Measurements from ENCODE around the gene TXNDC8. TPM values are rescaled to one million over a fixed set of nuclear protein-coding genes. Genes with fewer than 3 reads are reported as not detected.
"Not testable (repeated sequence)": the region's sequence is repeated elsewhere in the genome, so short reads cannot be mapped to it uniquely, and the experiment has no call there.

TXNDC8 gene
- total RNA-seq, 2 donors from 2014 or later = not detected

DNA sequence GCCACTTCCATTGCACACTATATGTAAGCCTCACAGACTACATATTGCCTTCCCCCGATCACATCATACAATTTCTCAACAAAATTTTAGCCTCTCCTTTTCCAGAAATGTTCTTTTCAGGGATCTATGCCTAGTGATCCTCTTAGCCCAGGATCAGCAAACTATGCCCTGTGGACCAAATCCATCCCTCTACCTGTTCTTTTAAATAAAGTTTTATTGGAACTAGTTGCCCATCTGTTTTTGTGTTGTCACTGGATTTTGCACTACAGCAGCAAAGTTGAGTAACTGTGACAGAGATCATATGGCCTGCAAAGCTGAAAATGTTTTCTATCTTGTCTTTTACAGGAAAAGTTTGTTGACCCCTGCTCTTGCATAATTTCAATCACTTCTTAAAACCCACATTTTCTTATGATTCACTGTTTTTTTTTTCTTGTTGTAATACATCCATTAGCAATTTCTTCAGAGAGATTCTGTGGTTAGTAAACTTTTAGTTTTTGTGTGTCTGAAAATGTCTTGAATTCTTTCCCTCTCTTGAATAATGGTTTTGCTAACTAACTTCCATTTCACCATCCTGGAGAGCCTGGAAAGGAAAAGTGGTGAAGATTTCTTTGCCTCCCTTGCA, 7.1 kb downstream of the TXNDC8 start:
- no peak for DNase-seq
- no peak for ATAC-seq
- intact Hi-C loops (cut with DNase I, micrococcal nuclease) = no loop called here

DNA sequence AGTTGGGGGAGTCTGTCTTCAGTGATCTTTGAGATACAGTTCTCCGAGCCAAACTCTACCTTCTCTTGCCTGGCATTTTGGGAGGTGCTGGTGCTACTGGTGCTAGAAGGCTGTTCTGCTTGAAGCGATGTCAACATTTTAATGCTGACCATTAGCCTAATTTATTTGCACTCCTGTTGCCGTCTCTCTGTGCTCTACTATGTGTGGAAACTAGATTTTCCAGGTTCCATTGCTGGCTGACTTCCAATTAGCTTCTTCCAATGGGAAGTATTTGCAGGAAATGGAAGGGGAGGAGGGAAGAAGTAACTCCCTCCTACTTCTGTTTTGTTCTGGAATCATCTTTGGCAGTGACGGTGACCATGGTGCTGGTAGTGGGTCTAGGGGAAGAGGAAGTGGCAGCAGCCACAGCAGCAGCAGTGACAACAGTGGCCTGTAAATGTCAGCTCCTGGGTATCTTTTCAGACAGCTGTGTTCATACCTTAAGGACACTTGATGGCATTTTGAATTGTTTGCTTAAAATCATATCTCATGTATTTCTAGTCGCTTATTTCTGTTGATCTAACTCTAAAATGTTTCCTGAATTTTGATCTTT, 7.9 kb downstream of the TXNDC8 start:
- intact Hi-C loops (cut with DNase I, micrococcal nuclease) = no loop called here
- ATAC-seq (no peak), DNase-seq (no peak)

DNA sequence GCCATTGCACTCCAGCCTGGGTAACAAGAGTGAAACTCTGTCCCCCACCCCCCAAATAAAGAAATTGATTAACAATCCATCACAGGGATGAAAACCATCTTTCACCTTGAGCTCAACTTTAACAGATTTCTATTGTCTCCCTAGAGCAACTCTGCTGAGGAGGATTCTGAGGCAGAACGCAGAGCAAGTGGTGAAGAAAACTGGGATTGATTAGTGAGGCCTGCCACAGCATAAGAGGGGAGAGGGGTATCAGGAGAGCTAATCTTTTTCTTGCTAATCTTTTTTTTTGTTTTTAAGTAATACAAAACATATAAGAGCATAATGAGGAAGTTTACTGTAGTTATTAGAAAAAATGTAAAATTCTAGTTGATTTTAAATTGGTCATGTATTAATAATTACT, 8.9 kb downstream of the TXNDC8 start:
- no peak for ATAC-seq
- intact Hi-C loops (cut with DNase I, micrococcal nuclease) = no loop called here
- DNase-seq = no peak

DNA sequence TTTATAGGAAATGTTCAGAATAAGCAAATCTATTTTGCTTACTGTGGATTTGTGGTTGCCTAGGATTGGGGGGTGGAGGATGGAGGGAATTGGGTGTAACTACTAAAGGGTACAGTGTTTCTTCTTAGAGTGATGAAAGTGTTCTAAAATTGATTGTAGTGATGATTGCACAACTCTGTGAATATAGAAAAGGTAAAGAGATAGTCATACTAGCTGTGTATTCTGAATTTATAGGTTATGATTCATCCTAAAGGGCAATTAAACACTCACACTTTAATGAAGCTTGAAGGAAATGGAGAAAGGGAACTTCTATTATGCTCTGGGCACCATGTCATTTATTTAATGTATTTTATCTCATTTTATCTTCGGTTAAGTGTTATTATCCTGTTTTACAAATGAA, 9.9 kb downstream of the TXNDC8 start:
- DNase-seq (no peak), ATAC-seq (peak; percentile 84)
- intact Hi-C loops (cut with DNase I, micrococcal nuclease) = no loop called here

DNA sequence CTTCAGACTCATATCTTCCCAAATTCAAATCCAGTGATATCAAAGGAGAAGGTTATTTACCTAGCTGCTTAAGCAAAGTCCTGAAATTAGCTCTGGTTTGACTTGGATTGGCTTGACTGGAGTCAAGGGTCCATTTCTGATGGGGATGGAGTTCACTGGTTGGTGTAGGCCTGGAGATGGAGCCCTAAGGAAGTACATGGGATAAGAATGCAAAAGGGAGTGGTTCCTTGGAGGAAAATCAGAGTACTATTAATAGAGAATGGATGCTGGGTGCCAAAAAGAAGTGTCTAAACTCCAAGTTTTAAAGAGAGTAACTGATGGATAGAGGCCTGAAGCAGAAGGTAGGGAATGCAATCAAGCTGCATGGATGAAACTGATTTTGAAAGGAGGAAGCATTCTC, 13.8 kb downstream of the TXNDC8 start:
- no peak for ATAC-seq
- intact Hi-C loops (cut with DNase I, micrococcal nuclease) = no loop called here

DNA sequence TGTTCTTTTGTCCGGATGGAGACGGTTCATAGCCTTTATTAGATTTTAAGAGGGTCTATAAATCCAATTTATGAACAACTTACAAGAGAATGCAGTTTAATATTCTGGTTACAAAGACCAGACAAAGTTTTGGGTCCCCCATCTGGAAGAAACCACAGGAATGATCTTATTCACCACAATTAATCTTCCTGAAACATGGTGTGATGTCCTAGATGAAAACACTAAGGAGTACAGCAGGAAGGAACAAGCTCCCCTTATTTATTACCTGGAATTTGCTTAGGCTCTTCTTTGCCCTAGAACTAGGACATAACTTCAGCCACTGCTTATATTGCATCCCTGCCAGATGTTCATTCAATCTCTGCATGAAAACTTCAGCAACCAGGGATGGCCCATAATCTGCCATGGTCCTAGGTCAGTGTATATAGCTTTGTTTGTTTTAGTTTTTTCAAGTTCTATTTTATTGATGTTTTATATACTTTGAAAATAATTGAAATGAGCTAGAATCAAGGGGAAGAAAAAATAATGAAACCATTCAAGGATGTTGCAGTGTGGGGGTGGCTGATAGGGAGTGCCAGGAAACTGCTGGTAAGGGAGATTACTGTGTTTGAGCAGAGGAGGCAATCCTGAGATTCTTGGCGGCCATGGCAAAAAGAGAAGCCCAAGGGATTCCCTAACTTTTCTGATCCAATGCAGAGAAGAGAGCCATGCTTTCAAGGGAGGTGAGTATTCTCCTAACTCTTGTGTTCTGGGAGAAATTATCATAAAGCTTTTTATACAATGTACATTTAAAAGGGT, 16.8 kb downstream of the TXNDC8 start:
- no peak for DNase-seq
- intact Hi-C loops (cut with DNase I, micrococcal nuclease) = no loop called here
- ATAC-seq = peak; percentile 29

More for the DNA sequence above, 13.8 kb downstream of the TXNDC8 start:
- no peak for DNase-seq

DNA sequence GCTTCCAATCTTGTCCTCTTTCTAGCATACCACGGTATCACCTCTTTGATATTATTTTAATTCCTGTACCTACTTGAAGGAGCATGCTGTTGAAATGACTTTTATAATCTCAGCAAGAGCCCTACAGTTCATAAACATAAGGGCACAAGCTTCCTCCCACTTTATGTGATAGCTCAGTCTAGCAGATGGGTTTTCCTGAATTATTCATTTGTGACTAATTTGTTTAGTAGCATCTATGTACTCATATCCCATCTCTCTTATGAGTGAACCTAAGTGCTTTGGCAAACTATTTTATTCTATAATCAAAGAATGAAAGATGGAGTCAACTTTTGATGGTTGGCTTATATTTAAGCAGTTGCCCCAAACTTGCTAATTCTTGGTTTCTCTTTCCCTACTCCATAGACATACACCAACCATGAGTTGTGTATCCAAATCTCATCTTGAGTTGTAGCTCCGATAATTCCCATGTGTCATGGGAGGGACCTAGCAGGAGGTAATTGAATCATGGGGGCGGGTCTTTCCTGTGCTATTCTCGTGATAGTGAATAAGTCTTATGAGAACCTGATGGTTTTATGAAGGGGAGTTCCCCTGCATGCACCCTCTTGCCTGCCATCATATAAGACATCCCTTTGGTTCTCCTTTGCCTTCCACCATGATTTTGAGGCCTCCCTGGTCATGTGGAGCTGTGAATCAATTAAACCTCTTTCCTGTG, 17.7 kb downstream of the TXNDC8 start:
- intact Hi-C loops (cut with DNase I, micrococcal nuclease) = no loop called here
- ATAC-seq (no peak), DNase-seq (no peak)

DNA sequence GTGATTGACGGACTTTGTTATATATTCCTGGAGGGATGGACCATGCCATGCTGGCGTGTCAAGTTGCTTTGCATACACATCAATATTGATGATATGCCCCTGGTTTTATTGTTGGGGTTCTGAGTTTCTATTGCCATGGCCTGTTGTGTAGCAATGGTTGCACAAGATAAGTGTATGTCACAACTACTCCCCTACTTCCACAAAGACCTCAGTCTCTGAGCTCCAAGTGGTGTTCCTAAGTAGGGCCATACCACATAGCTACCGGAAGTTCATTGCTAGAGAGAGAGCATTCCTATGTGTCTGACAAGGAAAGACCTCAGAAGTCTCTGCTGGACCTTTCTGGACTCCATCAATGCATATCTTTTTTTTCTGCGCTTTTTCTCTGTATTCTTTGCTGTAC, 19.8 kb downstream of the TXNDC8 start:
- intact Hi-C loops (cut with DNase I, micrococcal nuclease) = no loop called here
- no peak for ATAC-seq

DNA sequence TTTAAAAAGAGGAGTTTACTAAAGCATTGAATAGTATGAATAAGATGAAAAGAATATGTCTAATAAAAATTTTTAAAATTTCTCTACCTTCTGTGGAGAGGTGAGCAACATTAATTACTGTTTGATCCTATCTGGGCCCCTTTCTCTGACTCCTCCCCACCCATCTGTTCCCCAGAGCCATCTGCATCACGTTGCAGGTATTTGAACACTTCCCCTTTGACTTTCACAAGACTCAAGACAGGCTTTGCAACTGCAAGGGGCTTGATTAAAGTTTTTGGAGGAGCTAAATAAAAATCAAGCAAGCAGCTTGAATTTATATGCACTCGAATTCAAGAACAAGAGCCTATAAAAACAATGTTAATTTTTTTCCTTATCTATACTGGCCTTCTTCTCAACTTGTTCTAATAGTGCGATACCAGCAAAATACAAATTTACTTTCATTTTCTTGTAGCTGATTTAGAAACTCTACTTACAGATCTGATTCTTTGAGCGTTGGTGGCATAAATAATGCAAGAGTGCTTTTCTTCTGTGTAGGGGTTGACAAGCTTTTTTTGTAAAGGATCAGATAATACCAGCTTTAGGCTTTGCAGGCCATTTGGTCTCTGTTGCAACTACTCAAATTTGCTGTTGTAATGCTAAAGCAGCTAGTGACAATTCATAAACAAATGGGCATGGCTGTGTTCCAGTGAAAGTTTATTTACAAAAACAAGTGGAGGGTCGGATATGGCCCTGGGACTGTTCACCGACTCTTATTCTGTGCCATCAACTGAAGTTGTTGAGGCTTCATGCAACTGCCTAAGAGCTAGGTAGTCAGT, 21.2 kb downstream of the TXNDC8 start:
- DNase-seq (no peak), ATAC-seq (no peak)
- intact Hi-C loops (cut with DNase I, micrococcal nuclease) = no loop called here

More for the DNA sequence above, 19.8 kb downstream of the TXNDC8 start:
- no peak for DNase-seq

DNA sequence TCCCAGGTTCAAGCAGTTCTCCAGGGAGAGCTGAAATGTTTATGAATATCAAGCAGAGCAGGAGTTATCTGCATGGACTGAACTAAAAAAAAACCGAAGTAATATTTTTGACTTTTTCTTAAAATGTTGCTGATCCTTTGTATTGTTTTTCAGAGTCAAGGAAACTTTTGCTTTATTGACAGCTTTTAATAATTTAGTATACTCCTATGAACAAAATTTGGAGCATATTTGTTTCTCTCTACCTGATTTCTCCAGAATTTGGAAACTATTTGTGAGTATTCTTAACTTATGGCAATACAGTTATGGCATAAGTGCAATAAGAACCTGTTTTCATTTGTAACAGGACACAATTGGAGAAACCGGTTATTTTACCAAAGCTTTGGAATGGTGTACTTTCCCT, 25.7 kb downstream of the TXNDC8 start:
- intact Hi-C loops (cut with DNase I, micrococcal nuclease); DNase-seq; ATAC-seq: not testable (repeated sequence)

DNA sequence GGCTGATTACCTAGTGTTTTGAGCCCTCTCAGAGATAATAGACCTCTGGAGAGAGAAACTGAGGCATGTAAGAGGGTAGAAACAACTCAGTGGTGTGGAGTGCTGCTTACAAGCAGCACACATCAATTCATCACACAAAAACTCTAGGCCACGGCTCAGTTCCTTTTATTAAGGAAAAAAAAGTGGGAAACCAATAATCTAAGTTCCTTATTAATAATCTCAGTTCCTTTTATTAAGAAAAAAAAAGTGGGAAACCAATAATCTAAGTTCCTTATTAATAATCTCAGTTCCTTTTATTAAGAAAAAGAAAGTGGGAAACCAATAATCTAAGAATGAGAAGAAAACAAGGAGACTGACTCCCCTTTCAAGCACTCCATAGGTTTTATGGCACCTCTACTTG, 28.0 kb downstream of the TXNDC8 start:
- DNase-seq = no peak
- intact Hi-C loops (cut with DNase I, micrococcal nuclease) = no loop called here
- ATAC-seq = no peak

DNA sequence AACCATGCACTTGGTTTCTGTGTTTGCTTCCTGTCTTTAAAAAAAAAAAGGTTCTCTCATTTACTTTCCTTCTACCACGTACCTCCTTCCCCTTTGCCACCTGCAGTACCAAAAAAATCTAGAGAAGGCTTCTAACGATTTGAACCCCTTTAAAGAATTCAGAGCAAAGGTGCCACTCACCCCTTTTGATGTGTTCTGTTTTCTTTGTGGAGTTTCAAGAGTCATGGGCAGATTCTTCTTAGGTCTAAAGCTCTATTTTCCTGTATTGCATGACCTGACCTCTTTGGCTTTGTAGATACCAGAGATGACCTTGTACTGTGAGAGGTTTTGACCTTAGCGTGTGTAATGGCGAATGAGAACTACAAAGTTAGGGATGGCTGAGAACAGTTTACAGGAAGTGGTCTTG, 29.0 kb downstream of the TXNDC8 start:
- intact Hi-C loops (cut with DNase I, micrococcal nuclease) = no loop called here
- no peak for DNase-seq
- ATAC-seq = no peak

DNA sequence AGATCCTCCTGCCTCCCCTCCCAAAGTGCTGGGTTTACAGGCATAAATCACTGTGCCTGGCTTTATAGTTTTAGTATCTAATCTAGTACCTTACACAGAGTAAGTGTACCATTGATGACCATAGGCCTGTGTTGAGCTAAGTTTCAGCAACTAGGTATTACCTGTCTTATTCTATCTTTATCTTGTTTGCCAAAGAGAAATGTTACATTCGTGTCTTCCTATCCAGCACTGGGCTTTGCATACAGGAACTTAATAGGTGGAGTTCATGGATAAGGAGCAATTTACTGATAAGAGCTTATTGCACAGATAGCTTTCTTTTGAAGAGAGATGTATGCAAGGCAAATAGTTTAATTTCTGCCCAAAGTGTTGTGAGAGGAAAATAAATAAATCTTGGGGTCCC, 30.5 kb downstream of the TXNDC8 start:
- ATAC-seq (peak; percentile 52), DNase-seq (no peak)
- intact Hi-C loops (cut with DNase I, micrococcal nuclease) = no loop called here

DNA sequence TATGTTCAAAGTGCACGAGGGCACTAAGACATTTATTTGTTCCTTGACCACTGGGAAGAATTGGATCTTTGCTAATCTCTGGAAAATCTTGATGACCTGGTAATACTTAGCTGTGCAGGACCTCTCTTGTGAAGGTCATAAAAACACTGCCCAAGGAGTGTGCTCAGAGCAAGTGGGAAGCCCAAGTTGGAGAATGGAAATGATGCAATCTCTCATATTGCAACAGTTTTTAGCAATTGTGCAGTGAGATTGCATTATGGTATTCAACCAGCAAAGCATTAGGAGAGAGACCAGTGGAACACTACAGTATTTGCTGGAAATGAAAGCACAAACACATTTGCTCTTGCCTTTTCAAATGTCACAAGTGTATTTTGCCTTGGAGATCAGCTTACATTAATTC, 34.5 kb downstream of the TXNDC8 start:
- DNase-seq (no peak), ATAC-seq (no peak)
- intact Hi-C loops (cut with DNase I, micrococcal nuclease) = no loop called here

DNA sequence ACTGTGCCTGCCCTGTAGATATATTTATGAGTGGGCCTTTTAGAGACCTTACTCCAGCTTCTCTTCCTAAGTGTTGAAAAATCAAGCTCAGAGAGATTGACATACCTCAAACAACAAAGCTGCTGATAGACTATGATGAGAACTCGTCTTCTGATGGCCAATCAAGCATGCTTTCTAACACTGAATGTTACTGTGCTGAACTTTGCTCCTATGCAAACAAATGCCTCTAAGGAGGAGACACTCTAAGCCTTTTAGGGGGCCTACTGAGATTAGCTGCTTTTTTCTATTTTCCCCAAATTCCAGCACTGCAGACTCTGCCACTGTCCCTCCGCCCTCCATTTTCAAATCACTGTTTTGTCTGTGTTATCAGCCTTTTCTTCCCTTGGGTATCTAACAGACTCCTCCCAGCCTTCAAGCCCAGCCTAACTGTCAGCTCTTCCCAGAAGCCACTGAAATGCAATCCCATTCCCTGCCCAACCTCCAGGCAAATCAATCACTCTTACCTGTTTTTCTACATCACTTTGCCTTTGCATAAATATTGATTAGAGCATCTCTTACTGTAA, 39.5 kb downstream of the TXNDC8 start:
- intact Hi-C loops (cut with DNase I, micrococcal nuclease) = no loop called here
- DNase-seq (no peak), ATAC-seq (peak; percentile 69)

DNA sequence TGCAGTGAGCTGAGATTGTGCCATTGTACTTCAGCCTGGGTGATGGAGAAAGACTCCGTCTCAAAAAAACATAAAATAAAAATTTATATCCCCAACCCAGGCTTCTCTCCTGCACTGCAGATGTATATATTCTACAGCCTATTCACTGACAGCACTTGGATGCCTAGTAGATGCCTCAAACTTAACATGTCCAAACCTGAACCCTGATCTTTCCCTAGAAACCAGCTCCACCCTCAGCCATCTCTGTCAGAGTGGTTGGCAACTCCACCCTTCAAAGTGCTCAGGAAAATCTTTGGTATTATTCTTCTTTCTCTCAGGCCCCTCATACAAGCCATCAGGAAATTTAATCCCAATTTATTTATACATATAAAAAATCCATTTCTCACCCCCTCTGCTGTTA, 44.4 kb downstream of the TXNDC8 start:
- no peak for DNase-seq
- intact Hi-C loops (cut with DNase I, micrococcal nuclease) = no loop called here
- ATAC-seq = no peak

DNA sequence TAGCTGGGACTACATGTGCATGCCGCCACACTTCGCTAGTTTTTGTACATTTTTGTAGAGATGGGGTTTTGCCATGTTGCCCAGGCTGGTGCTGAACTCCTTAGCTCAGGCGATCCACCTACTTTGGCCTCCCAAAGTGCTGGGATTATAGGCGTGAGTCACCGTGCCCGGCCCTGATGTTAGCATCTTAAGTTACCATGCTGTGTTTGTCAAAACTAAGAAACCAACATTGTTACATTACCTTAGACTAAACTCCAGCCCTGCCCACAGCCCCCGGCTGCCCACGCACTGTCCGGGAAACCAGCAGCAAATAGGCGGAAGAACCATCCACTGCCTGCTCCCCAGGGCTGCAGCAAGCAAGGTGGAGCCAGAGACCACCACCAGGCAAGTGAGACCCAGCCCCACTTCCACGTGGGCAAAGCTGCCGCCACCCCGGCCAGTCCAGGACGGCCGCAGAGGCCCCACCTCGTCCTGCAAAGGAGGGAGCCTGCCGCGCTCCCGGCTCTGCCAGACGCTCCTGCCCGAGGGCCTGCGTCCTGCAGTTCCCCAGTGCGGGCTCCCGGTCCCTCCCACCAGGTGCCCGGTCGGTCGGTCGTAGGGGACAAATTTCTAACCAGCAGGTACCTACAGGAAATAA, 45.6 kb downstream of the TXNDC8 start:
- ATAC-seq (no peak), DNase-seq (no peak)
- intact Hi-C loops (cut with DNase I, micrococcal nuclease) = no loop called here

DNA sequence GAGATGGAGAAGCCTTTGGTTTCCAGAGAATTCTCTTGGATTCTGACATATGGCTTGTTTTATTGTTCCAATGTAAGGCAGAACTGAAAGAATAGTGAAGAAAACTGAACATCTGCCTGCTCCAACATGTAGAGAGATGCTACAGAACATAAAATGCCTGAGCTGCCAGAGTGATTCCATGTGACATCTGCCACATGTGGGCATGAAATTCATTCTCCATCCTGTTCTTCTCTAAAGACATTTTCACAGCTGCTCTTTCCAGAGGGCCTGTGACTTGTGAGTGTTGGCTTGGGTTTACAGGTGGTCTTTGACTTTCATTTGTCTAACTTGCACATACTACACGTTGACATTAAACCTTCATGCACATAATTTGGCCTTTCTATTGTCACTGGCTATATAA, 47.7 kb downstream of the TXNDC8 start:
- ATAC-seq = no peak
- intact Hi-C loops (cut with DNase I, micrococcal nuclease) = no loop called here
- DNase-seq = no peak

All from left colon (tissue), 2 donors.